Hematopoietic multipotent progenitor cell treated with erythropoietin and hydrocortisone succinate and interleukin-3 and kit ligand, for 8 days (in vitro differentiated cells): ENCODE data around the gene SEMA3D.

Source experiments
- DNase-seq: peaks from one replicate; pipeline ENCODE4 v3.0.0-alpha.2; 2015

SEMA3D gene

DNA sequence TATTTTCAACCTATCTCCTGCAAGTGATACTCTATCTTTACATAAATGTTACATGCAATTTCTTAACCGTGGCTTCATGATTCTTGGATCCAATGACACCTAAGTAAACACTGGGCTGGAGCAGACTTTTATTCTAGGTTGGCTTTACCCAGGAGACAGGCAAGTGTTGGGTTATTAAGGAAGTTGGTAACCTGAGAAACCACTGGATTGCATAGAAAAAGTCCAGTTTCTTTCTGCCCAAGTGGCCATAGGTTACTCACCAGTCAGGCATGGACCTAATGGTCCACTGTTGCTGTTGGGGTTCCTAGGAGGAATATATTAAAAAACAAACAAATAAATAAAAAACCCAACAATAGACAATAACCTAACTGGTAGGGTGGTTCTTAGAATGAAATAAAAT lies 112.8 kb downstream of the SEMA3D start:
- no peak for DNase-seq

DNA sequence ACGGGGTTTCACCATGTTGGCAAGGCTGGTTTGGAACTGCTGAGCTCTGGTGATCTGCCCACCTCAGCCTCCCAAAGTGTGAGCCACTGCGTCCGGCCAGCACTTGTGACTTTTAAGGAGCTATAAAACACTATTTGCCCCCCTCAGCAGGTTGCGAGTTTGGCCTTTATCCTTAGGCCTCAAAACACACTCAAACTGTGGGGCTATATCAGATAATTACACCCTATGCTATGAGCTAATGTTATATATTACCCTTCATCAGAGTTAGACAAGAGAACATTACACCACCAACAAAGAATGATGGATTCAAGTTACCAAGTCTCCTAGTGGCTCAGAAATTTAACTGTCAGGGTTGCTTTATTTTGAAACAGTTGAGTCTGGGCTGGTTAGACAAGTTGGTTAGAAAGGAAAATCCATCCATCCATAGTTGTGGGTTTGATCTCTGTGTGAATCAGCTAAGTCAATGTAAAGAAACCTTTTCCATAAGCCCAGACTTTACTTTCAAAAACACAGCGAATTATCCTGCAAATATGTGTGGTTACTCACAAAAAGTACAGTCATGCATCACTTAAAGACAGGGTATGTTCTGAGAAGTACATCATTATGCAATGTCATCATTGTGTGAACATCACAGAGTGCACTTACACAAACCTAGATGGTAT lies 115.8 kb downstream of the SEMA3D start:
- DNase-seq, result no peak

DNA sequence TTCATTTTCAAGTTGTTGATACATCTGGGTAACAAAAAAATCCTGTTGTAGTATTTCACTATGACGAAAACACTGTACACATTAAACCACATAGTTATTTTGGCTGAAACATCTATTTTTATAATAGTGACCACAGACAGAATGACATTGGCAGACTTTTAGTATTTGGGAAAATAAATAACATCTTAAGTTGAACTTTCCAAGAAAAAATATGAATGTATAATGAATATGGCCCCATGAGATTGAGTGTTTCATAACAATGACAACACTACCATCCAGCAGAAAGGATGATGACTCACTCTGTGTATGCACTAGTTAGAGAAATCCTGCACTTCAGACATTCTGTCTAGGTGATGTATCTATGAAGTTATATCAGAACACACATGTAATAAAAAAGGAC lies 118.1 kb downstream of the SEMA3D start:
- DNase-seq, result no peak

DNA sequence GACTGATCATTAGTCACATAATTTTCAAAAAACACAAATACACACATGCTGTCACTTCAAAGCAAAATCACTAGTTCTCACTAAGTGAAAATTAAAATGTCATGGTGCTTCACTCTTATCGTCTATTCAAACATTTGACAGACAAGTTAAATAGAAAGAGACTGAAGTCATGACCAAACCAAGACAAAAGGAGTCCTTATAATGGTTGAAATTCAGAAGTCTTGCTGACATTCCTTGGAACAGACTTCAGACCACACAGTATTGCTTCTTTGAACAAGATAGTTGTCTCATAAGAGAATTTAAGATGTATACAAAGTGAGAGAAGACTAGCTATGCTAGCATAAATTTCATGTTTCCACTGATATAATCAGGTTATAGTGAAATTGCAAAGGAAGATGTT lies 119.5 kb downstream of the SEMA3D start:
- no peak for DNase-seq

DNA sequence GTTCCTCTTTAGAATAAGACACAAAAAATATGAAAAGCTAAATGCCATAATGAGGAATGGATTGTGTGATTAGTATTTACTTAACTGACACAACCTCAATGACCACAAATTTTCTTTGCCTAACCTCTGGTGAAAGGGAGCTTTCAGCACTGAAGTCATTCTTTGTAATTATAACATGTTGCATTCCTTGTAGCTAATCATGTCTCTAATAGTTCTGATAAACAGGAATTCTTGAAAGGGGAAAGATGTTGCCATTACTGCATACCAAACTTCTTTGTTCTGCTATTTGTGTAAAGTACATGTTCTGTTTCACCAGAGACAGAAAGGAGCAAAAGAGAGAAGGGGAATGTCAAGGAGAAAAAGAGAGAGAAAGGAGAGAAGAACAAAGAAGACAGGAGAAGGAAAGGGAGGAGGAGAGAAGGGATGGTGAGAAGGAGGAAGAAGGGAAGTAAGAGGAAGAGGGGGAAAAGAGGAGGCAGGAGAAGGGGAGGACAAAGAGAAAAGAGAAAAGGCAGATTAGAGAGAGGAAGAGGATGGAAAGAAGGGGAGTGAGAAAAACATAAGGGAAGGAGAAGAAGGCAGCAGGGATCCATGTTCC lies 120.9 kb downstream of the SEMA3D start:
- DNase-seq, result no peak

DNA sequence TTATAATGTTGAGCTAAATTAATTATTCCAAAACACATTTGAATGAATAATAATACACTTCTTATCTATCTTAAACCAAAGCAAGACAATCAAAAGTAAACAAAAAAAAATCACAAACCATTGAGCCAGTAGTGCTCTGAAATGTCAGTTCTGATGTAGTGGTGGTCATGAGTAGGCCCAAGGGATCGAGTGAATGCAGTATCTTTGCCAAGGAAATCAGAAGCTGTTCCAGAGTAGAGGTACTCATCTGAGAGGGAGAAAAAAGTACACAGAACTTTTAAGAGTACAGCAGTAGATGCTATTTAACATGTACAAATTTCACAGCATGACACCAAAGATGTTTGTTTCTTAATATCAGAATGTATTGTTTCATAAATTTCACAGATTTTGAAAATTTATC lies 121.5 kb downstream of the SEMA3D start:
- DNase-seq, result no peak

DNA sequence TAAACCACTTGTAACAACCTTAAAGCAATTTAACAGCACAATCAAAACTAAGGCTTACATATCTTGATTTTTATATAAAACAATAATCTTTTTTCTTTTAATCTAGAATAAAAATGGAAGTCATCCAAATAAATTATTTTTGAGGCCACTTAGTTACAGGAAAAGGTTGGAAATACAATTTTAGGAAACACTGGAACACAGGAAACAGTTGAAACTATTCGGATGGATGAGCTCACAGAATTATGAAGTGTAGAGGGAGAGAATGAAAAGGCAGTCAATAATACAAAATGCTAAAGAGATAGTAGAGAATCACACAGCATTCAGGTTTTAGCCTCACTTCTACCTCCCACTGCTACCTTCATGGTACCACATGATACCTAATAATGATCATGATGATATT lies 124.2 kb downstream of the SEMA3D start:
- DNase-seq, result no peak

DNA sequence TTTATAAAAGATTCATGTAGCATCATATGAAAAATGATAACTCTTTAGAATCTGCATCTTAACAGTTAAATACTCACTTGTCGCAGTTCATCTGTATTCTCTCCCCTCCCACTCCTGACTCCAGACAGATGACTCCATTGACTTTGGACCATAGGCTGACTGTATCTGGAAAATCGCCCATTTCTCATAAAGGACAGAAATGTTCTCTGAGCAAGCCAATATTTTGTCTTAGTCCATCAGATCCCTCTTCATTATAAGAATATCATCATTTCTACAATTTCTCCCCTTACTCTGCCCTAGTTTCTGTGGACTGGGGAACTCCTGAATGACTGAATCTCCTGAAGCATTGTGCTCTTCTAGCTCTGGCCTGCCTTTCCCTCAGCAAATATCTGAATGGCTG lies 125.4 kb downstream of the SEMA3D start:
- DNase-seq, result no peak

DNA sequence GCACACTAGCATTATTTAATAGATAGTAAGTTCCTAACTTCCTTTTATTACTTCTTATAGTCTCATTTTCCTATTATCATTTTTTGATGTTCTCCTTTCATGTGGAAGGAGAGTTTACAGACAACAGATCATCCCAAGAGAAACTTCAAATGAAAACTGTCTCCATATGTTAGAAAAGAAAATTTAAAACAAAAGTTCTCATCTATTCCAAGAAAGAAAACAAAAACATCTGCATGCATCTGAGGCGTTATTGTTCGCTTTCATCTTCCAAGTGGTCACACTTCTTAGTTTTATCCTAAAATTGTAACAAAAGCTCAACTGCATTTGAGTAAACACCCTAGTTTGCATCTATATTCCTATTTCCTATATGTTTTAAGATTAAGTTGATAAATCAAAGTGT lies 126.2 kb downstream of the SEMA3D start:
- DNase-seq, result no peak

DNA sequence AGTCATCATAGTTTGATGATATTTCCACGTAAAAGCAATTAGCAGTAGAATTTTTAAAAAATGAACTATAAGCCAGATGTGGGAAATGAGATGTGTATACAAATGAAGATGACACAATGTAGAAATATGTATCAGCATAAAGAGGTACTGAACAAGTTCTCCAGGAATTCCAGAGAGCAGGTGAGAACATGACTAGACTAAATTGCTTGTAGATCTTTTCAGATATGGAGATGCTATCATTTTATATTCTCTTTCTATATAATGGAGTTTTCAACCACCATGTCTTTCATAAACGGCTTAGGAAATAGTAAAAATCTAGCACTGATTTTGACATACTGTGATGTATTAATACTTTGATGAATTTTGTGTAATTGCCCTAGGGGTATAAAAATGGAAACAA lies 130.9 kb downstream of the SEMA3D start:
- no peak for DNase-seq

DNA sequence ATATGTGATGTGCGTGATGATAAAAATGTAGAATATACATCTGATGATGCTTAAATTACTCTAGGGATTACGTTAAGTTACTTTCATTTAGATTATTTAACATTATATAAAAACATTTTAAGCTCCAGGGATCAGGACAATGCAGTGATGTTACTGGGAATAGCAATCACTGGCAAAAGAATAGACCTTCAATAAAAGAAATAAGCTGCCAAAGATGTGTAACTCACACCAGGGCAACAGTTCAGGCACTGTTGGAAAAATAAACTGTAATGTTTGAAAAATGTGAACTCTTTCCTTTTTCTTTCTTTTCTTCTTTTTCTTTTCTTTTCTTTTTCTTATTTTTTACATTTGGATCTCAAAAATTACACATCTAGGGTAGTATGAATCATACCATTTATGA lies 131.7 kb downstream of the SEMA3D start:
- DNase-seq, result no peak

DNA sequence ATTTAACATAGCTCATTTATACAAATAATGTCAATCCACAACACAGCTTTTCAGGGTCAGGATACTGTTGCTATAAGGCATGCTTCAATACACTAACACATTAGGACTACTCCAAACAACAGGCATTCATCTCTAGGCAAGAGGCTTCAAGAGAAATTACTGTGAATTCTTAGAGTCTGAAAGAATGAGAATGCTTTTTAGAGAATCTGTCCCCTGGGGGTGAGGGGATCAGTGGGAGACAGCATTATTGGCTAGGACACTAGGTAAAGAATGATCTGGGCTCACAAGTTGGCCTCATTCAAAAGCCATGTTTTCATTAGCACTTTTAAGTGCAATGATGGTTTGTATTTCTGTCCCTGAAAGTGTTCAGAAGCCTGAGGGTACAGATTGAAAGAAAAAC lies 132.6 kb downstream of the SEMA3D start:
- DNase-seq, result no peak

DNA sequence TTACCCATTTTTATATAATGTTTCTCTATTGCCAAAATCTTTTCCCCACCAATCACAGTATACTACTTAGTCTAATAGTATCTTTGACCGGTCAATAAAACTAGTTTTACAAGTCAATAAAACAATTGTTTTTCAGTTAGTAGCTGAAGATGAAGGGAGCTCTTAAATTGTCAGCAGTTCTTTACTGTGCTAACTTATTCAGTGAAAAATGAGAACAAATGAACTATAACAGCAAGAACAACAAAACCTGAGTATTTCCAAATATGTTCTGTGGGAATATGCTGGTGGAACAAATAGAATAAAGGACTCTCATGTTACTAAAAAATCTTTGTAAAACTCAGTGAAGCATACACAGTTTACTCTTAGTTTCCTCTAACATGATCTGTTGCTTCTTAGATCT lies 134.0 kb downstream of the SEMA3D start:
- DNase-seq, result no peak

DNA sequence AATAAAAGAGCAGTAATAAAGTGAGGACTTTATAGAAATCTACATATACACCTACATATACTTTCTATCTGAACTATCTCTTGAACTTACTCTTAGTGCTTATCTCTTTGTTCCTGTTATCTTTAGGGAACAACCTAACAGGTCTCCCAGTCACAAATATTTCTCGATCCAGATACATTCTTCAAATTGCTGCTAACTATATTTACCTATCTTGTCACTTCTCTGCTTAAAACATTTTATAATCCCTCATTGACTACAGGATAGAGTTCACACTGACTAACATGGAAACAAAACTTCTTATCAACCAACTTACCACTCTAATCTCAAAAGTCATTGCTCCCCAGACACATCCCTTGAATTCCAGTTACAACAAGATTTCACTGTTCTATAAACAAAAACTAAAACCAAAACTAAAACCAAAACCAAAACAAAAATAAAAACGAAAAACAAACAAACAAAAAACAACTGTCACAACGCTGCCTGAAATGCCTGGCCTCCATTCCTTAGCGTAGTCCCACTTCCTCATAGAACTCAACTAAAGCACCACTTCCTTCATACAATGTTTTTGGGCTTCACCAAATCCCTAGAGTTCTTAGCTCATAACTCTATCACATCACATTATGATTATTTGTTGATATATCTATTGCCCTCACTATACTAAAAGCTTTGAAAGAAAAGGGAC lies 134.7 kb downstream of the SEMA3D start:
- no peak for DNase-seq

DNA sequence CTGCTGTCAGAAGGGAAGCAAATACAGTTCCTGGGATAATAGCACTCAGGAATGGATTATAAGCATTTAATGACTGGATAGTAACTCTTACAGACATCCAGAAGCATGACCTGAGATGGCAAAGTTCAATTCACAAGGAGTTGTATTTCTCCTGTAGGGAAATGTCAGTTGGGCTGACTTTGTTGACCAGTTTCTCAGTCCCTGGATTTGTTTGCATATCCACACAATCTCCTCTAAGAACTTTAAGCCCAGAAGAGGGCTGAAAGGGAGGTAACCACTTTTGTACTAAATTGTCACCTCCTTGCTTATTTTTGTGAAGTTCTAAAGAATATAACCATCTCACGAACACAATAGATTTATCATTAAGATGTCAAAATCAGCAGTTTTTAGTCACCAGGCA lies 140.3 kb downstream of the SEMA3D start:
- DNase-seq, result no peak

DNA sequence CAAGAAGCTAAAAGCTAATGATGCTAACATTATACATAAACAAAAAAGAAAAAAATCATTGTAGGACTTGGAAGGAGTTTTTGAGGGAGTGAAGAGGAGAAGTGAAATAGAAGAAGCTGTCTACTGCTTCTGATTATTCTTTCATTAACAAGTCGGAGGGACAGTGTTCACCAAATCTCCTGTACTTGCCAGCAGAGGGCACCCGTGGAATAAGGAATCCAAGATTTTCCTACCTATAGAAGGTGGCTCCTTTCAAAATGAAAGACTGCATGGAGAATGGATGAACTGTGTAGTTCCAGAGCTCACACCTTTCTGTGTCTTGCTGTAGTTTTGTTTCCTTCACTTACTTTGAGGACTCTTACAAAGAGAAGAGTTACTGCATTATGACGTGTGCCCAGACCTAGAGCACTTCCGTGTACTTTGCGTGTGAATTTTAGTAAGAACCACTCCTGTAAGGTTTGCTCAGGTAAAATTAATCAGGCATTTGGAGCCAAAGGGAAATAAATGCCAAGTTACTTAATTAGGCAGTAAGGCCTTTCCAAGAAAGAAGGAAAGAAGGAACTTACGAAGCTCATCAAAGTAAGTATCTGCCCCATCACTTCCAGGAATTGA lies 145.1 kb downstream of the SEMA3D start:
- peak; percentile 55 for DNase-seq

DNA sequence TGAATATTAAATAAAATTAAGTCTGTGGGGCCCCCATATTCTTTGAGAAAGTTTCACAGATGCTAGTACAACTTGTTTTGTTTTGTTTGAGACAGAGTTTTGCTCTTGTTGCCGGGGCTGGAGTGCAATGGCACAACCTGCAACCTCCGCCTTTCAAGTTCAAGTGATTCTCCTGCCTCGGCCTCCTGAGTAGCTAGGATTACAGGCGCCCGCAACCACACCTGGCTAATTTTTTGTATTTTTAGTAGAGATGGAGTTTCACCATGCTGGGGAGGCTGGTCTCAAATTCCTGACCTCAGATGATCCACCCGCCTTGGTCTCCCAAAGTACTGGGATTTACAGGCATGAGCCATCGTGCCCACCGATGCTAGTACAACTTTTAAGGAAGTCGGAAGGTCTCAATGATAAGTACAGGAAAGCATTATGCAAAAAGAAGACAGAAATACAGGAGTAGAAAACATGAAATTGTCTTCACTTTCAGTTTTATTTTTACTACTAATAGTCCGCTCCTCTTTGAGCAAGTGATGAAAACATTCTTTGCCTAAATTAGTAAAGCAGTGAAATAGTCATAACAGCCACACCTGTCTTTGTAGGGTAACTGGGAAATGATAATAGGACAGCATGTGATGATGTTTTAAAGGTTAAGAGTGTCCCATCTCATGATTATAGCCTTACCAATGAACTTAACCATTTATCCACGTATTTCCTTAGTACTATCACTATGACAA lies 147.5 kb downstream of the SEMA3D start:
- no peak for DNase-seq

DNA sequence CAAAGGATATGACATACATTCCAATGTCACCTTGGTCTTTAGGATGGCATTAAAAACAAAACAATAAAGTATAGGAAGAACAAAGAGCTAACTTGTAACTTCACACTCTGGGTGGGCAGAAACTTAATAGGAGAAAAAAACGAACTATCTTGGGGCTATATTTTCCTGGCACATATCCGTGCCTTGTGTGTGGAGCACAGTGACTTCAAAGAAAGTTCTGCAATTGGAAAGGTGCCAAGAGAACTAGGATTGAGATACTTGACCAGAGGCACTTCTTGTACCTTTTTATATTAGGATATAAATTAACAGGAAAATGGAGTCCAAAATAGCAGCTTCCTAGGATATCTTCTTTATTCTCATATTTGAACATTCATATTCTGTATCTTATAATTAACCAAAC lies 148.4 kb downstream of the SEMA3D start:
- no peak for DNase-seq

DNA sequence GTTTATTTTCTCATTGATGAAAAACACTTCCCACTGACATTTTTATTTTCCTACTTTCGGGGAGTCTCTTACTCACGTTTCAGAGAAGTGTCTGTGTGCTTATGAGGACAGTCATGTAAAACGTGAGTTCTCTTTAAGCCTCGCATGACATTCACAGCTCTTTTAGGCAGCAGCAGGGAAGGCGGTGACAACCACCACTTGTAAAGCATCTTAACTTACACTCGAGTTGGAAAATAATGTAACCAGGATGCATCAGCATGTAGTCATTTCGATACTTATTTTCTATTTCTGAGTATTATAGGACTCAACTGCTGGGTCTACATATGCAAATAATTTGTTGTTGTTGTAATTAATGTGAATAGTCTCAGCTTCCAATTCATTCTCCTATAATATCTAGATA lies 153.6 kb downstream of the SEMA3D start:
- DNase-seq, result no peak

DNA sequence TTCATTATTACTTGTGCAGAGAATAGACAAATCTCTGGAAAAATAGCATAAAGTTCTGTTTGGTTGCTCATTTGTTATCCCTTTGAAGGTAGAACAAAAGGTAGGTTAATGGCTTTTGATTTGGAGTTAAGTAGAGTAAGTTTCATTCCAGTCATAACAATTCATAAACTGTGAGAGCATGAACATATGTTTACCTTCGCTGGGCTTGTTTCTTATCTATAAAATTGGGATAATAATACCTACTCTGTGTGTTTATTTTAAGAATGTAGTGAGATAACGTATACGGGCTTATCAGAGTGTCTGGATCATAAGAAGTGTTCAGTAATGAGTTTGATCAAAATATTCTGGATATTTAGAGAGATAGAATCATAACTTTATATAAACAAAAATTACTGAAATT lies 155.4 kb downstream of the SEMA3D start:
- DNase-seq, result no peak

DNA sequence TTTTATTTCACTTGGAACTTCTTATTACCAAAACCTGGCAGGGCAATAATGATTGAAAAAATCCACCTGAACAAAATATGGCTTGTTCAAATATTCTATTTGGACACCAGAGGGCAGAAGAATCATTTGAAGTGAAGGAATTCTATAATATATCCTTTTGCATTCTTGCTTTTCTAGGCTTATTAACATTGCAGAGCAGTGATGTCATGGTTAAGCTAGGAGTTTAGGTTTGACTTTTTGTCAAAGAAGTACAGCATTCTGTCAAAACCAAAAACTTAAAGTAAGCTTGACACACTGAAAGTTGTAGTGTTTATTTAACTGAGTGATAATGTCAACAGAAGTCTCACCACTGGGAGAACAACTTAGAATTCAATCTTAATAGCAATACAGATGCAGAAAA lies 156.0 kb downstream of the SEMA3D start:
- peak; percentile 17 for DNase-seq

DNA sequence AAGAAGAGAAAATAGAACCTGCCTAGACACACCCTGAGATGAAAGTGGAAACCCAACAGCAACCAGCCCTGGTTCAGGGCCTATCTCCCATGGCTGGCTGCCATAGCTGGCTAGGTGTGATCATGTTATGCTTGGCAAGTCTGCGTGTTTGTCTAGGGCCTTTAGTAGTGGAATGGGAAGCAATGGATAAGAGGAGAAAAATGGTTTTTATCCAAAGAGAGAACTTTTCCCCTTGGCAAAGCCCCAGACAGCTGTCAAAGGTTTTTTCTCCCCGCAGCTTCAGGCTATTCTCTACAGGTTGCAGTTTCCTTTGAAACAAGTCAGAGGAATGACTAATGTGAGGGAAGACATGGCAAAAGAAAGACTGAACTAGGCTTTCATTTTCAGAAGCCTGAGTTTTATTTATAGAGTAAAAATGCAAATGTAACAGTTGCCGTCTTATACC lies 161.5 kb downstream of the SEMA3D start:
- no peak for DNase-seq

DNA sequence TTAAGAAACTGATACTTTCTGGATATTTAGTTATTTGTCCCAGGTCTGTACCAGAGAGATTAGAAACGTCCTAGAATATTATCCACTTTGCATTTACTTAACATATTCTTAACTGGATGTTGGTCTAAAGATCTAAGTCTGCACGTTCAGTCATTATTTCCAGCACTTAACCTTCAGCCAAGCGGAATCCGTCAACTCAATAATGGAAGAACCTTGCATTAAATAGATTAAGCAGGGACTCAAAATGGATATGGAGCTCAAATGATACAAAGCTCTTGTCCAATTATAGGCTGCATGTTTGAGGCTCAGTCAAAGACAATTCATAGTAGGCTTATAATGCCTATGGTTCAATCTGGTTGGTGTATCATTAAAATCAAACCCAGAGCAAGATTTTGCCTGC lies 162.9 kb downstream of the SEMA3D start:
- no peak for DNase-seq
